Progenitor cell of endocrine pancreas (in vitro differentiated cells): ENCODE results near the gene UBE2B. TPM values are rescaled to one million over a fixed set of nuclear protein-coding genes. Genes with fewer than 3 reads are reported as not detected.

Experiments used
- DNase-seq: peaks from one replicate; pipeline ENCODE4 v3.0.0; 2021; ENCODE audit warnings: low spot score; ENCODE audit not compliant: unreplicated experiment
- H3K27ac Mint-ChIP-seq: 2 replicates; pipeline ENCODE4 v1.8.0; 2021; ENCODE audit warnings: mild to moderate bottlenecking, moderate library complexity, mixed read lengths
- H3K27me3 Mint-ChIP-seq: 2 replicates; pipeline ENCODE4 v1.8.0; 2021; ENCODE audit warnings: mixed read lengths
- H3K36me3 Mint-ChIP-seq: 2 replicates; pipeline ENCODE4 v1.8.0; 2022; ENCODE audit warnings: mixed read lengths; ENCODE audit not compliant: insufficient read depth
- H3K4me1 Mint-ChIP-seq: 2 replicates; pipeline ENCODE4 v1.8.0; 2021; ENCODE audit warnings: low read depth, mixed read lengths
- H3K4me3 Mint-ChIP-seq: 2 replicates; pipeline ENCODE4 v1.8.0; 2021; ENCODE audit warnings: low read depth, mild to moderate bottlenecking, moderate library complexity, mixed read lengths
- H3K9me3 Mint-ChIP-seq: 2 replicates; pipeline ENCODE4 v1.8.0; 2021; ENCODE audit warnings: low read depth, mixed read lengths
- total RNA-seq: library from RNA; stranded (reverse); gene quantifications from 2 replicates; pipeline ENCODE4 v1.2.1, GENCODE V29; 2021
- TF ChIP-seq, protein P1 (sequence below): fragments of 200-600 bp; sonication (generic); IDR thresholded peaks from one replicate; pipeline ENCODE4 v1.5.0; 2021; ENCODE audit warnings: antibody characterized with exemption, mild to moderate bottlenecking; ENCODE audit not compliant: unreplicated experiment

UBE2B gene
- total RNA-seq, 1 donor from 2014 or later: 81.3 TPM

DNA sequence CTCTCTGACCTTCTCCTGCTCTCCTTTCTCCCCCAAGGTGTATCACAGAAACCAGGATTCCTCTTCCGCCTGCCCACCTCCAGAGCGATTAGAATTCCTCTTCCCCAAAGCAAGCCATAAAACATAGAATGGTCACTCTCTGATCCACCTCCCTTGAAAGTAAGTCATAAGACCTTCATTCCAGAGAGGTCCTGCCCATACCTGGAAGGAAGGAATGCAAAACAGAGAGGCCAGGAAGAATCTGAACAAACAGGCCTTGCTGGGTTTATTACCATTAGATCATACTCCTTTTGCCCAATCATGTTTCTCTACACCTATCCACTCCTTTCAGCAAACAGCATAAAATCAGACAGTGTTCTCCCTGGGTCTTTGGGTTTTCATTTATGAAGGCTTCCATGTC, 25.4 kb upstream of the UBE2B start:
- Mint-ChIP-seq H3K27ac (no peak overlapping the region), H3K9me3 (peaks cover 2% of the 10 kb centered on the region), H3K27me3 (no peaks in the 10 kb centered on the region), H3K36me3 (peaks cover 4% of the 10 kb centered on the region), H3K4me1 (no peaks in the 10 kb centered on the region), H3K4me3 (no peak overlapping the region)
- no peak for DNase-seq
- TF ChIP-seq, protein P1, sequence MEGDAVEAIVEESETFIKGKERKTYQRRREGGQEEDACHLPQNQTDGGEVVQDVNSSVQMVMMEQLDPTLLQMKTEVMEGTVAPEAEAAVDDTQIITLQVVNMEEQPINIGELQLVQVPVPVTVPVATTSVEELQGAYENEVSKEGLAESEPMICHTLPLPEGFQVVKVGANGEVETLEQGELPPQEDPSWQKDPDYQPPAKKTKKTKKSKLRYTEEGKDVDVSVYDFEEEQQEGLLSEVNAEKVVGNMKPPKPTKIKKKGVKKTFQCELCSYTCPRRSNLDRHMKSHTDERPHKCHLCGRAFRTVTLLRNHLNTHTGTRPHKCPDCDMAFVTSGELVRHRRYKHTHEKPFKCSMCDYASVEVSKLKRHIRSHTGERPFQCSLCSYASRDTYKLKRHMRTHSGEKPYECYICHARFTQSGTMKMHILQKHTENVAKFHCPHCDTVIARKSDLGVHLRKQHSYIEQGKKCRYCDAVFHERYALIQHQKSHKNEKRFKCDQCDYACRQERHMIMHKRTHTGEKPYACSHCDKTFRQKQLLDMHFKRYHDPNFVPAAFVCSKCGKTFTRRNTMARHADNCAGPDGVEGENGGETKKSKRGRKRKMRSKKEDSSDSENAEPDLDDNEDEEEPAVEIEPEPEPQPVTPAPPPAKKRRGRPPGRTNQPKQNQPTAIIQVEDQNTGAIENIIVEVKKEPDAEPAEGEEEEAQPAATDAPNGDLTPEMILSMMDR: no peak

DNA sequence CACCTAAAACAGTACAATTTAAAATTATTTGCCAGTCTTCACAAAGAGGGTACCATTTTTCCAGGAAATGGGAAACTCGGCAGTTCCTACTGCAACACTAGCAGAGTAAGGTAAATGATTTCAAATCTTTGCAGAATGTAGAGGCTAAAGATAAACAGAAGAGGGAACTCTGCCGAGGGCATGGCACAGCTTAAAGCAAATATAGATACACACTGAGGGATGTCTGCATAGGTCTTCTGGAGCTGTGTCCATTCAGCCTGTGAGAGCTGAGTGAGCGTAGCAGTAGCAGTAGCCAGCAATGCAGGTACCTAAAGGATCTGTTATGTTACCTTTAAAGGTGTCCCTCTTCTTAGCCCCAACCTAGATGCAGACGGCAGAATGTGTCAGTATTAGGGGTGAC, 21.9 kb upstream of the UBE2B start:
- H3K4me3 Mint-ChIP-seq: no peak overlapping the region
- DNase-seq: no peak
- no peaks in the 10 kb centered on the region for H3K4me1 Mint-ChIP-seq
- no peaks in the 10 kb centered on the region for H3K27me3 Mint-ChIP-seq
- no peaks in the 10 kb centered on the region for H3K9me3 Mint-ChIP-seq
- no peak overlapping the region for H3K27ac Mint-ChIP-seq
- peaks cover 1% of the 10 kb centered on the region for H3K36me3 Mint-ChIP-seq
- TF ChIP-seq, protein P1: no peak

DNA sequence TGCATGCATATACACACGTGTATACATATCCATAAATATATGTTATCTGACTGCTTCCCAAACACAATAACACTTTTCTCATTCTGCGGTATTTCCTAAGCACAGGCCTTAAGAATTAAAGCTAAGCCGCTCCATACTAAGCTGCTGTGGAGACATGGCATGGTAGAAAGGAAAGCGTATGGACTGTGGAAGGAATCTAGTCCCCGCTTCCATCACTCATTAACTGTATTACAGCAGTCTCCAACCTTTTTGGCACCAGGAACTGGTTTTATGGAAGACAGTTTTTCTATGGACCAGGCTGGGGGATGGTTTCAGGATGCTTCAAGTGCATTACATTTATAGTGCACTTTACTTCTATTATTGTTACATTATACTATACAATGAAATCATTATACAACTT, 15.7 kb upstream of the UBE2B start:
- Mint-ChIP-seq H3K4me1 (no peaks in the 10 kb centered on the region), H3K36me3 (peaks cover 2% of the 10 kb centered on the region), H3K27me3 (no peaks in the 10 kb centered on the region), H3K4me3 (no peak overlapping the region), H3K9me3 (no peaks in the 10 kb centered on the region), H3K27ac (no peak overlapping the region)
- DNase-seq: no peak
- TF ChIP-seq, protein P1: no peak

DNA sequence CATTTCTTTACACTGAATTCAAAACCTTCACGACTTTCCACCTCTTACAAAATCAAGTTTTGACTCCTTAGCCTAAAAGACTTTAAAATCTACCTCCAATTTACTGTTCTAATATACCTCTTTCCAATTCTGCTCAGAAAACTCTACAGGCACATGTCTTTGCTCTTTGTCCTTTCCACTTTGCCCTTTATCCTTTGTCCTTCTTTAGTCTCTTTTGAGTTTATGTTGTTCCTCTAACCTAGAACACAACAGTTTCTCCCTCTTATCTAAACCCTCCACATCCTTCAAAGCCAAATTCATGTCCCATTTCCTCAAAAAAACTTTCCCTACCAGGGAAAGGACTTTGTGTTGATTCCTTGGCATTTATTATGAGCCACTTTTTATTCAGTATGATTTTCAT, 5.8 kb upstream of the UBE2B start:
- TF ChIP-seq, protein P1: no peak
- Mint-ChIP-seq H3K4me3 (peak overlapping the region; percentile 9), H3K27me3 (no peaks in the 10 kb centered on the region), H3K27ac (no peak overlapping the region), H3K9me3 (peaks cover 7% of the 10 kb centered on the region), H3K4me1 (peaks cover 13% of the 10 kb centered on the region), H3K36me3 (peaks cover 6% of the 10 kb centered on the region)
- no peak for DNase-seq

DNA sequence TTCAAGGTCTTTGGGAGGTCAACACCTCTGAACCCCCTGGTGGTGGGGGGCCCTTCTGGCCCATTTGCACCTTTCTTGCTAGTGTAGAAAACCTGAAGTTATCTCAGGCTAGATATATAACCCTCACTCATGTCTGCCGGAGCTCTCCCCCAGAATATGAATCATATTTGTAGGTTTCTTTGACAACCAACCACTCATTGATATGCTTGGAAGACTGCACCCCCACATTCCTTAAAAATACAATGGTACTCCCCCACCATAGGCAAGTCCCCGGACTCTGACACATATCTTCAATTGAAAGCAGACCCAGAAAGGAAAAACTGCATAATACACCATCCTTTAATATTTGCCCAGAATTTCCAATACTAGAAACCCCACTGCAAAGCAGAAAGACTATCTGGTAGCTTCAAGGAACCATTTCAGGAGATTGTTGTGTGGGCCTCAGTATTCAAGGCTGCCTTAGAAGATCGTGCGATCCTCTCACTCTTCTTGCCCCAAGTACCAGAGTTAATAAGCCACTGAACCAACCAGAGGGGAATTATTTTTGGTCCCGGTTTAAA, 978 bp upstream of the UBE2B start:
- peak overlapping the region; percentile 96 for H3K4me3 Mint-ChIP-seq
- peaks cover 28% of the 10 kb centered on the region for H3K4me1 Mint-ChIP-seq
- H3K9me3 Mint-ChIP-seq: peaks cover 7% of the 10 kb centered on the region
- peak overlapping the region; percentile 100 for H3K27ac Mint-ChIP-seq
- peaks cover 13% of the 10 kb centered on the region for H3K36me3 Mint-ChIP-seq
- no peaks in the 10 kb centered on the region for H3K27me3 Mint-ChIP-seq
- TF ChIP-seq, protein P1: no peak
- DNase-seq: no peak
